Stimulated activated CD8-positive, alpha-beta memory T cell treated with anti-CD3 and anti-CD28 coated beads, Interleukin-7, amount 100 ng/mL, for 48 hours (primary cell): ENCODE results near the gene SEMA3B.
"Not testable (repeated sequence)": the region's sequence is repeated elsewhere in the genome, so short reads cannot be mapped to it uniquely, and the experiment has no call there.

ENCODE experiments used
- DNase-seq, 2 donors: peaks; one replicate each; pipeline ENCODE4 v3.0.0-alpha.2; 2020; ENCODE audit warnings: low read depth in 1 of 2; ENCODE audit errors: extremely low read depth in 1 of 2

SEMA3B gene

DNA sequence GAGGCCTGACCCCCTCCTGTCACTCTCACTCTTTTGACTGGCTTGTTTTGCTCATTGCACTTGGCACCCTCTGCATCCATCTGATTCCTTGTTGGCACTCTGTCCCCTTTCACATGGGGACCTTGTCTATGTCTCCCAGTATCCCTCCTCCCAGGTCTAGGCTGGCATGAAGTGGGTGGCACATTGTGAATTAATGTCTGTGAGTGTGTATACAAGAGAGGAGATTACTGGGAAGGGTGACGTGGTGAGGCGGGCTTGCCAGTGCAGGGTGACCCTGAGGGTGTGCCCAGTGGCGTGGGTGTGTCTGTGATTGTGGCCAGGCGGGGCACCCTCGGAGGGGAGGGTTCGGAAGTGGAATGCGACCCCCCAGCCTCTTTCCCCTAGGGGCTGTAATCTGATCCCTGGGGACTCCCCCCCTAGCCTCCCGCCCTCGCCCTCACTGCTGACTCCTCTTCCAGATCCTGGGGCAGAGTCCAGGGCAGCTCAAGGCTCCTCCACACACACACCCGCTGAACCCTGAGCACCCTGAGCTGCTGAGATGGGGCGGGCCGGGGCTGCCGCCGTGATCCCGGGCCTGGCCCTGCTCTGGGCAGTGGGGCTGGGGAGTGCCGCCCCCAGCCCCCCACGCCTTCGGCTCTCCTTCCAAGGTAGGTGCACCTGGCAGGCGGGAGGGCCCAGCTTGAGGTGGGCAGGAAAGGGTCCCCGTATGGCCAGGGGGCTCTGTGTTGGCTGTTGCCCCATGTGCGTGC lies at the start of gene SEMA3B:
Gene SEMA3B, plus strand, starts transcription at position 445 of the 749 bp plus-strand sequence. Its CDS starts 94 bp downstream, at position 539.
- DNase-seq, result no peak

DNA sequence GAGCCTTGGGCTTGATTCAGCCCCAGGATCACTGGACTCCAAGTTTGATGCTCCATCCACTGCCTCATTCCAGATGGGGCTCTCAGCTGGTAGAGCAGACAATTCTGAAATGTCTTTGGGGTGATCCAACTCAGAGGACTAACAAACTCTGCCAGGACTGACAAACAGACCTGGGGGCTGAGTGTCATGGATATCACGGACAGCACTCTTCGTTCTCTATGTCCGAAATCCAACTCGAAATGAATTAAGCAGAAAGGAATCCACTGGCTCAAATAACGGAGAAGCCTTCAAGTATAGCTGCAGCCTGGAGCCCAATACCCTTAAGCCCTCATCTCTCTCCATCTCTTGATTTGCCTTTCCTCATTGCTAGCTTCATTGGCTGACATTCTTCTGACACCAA lies 49.7 kb upstream of the SEMA3B start:
- DNase-seq, result no peak

DNA sequence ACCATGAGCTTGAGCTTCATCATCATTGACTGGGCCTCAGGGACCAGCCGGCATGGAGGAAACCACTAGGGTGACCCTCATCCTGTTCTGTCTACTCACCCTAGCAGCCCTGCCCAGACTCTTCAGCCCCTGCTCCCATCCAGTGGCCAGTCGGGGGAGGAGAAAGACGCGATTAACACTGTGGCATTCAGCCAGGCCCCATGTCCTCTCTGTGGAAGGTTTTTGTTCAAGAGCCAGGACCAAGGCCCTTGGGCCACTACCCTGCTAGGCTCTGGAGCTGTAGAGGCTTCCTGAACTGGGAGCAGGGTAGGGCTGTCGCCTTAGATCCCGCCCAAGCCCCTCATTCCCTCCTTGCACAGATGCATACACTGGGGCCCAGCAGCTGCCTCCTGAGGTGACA lies 48.8 kb upstream of the SEMA3B start:
- DNase-seq, result no peak

DNA sequence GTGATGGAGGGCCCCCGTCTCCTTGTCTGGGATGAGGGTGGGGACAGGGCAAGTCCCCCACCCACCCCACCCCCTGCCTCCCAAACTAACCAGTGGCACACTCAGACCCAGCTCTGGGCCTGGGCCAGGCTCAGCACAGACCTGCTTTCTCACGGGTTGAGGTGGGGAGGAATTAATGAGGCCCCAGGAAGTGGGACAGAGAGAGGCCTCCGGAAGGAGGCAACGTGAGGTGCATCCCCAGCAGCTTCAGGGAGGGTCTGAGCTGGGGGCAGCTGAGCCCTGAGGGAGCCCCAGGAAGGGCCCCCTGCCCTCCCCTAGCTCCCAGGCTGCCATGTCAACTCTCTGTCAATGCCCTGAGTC lies 47.9 kb upstream of the SEMA3B start:
- no peak for DNase-seq

DNA sequence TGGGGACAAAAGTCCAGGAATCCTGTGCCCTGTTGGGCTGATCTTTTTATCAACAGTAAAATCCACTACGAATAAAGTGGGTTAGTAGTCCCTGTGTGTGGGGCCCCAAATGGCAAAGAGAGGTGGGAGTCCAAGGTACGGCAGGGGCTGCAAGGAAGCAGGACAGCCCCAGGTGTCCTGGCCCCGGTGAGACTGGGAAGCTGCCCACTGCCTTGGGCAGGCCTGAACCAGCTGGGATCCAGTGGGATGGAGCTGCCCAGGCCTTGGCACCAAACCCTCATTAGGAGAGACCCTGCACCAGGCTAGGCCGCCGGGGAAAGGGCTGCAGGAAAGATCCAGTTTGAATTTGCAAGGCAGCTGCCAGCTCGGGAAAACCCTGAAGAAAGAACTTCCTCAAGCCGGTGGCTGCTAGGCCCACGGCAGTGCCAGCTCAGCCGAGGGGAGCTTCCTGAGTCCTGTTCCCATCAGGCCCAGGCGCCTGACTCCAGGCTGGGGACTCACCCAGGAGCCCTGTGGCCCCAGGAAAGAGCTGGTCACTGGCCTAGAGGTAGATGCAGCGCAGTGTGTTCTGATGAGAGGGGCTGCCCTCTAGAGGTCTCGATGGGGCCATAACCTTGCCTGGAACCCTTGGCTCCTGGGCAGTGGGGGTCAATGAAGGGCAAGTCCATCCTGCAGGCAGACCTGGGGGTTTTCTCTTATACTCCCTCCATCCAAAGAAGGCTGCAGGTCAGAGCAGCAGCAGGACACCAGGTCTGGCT lies 47.4 kb upstream of the SEMA3B start:
- no peak for DNase-seq

DNA sequence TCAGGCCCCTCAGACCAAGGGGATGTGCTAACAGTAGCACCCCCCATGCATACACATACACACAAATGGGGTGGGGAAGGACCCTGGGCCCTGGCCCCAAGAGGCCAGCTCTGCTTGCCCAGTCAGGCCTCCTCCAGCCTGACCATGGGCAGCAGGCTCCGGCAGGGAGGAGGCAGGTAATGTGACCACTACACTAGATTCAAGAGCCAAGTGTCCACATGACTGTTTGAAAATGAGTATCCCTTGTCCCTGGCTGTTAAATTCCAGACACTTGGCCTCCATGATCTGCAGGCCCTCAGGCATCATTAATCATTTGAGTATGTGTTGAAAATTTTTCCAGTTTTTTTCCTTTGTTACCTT lies 46.8 kb upstream of the SEMA3B start:
- DNase-seq, result no peak

DNA sequence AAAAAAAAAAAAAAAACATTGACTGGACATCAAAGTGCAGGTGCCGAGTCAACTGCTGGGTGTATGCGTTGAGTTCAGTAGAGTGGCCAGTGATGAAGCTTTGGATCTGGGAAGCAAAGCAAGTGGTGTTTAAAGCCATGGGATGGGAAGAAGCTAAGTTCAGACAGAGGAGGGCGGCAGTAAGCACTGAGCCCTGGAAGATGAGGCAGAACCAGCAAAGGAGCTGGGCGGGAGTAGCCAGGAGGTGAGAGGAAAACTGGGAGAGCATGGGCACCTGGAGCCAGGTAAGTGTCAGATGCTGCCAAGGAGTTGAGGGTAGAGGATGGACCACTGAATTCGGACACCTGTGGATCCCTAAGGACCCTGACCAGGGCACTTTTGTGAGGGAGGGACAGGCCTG lies 44.3 kb upstream of the SEMA3B start:
- no peak for DNase-seq

DNA sequence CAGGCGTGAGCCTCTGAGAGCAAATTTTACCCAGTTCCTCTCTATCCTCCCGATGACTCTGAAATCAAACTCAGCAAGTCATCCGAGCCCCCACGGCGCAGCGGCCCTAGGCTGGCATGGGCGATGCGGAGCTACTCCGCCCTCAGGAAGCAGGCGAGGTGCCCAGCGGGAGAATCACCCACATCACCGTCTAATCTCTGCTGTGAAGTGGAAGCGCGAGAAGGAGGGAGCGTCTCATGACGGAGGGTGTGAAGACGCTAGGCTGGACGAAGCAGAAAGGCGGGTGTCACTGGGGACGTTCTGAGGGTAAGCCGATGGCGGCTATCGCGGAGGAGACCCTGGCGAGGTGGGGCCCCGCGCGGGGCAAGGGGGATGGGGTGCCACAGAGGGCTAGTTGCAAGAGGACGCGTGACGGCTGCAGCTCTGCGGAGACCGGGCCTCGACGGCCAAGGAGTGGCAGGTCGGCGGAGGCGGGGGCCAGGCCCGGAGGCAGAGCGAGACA lies 42.0 kb upstream of the SEMA3B start:
- DNase-seq, result no peak

DNA sequence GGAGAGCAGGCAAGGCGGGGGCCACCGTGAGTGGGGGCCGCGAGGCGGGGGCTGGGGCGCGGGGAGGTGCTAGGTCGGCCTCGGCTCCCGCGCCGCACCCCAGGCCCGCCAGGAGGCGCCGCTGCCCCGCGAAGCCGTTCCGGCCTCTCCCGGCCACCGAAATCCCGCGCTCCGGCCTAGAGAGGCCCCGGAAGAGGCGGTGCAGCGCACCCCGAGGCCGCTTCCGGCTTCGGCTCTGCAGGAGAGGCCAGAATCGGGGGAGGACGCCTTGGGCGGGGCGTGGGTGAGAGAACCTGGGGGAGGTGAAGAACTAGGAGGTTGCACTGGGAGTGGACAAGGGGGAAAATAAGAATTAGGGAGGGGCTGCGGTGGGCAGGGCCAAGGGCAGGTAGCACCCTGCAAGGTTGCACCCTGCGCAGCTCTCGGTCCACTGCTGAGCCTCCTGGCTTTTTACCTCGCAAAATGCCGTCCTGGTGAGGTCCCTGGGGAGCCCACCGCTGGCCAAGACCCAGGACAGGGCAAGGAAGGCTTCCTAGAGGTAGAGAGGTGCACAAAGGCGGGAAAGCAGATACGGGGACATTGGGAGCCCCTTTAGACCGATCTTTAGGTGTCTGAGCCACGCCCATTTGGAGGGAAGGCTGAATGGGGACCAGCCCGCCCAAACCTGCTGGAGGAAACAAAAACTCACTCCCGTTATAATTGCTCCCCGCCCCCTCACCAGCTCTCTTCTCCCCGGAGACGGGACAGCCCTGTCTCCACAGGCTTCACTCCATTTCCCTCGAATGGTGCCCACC lies 41.4 kb upstream of the SEMA3B start:
- peak; percentile 81 to 84 for DNase-seq

DNA sequence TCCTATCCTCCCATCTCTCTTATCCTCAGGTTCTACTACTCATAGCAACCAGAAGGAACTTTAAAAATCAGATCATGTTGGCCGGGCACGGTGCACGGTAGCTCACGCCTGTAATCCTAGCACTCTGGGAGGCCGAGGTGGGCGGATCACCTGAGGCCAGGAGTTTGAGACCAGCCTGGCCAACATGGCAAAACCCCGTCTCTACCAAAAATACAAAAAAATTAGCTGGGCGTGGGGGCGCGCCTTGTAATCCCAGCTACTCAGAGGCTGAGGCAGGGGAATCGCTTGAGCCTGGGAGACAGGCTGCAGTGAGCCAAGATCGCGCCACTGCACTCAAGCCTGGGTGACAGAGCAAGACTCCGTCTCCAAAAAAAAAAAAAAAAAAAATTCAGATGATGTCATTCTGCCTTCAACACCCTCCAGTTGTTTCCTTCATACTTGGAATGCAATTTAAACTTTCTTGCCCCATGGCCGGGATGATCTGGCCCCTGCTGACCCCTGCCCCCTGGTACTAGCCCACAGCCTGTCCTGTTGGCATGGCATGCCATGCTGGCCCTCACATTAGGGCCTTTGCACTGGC lies 40.7 kb upstream of the SEMA3B start:
- not testable (repeated sequence) for DNase-seq

DNA sequence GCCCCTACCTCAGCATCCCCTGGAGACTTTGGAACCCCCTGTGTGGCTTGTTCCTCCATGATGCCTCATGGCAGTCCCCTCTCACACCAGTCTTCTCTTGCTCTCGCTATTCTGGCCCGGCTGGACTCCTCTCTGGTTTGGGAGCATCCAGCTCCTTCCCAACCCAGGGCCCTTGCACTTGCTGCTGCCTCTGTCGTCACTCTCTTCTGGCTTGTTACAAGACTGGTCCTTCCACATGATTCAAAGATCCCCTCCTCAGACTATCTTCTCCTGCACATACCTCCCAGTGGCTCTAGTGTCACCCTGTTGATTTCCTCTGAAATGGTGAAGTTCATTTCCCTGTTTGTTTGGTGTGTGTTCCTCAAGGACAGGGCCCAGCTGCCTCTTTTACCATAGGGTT lies 39.5 kb upstream of the SEMA3B start:
- DNase-seq, result no peak

DNA sequence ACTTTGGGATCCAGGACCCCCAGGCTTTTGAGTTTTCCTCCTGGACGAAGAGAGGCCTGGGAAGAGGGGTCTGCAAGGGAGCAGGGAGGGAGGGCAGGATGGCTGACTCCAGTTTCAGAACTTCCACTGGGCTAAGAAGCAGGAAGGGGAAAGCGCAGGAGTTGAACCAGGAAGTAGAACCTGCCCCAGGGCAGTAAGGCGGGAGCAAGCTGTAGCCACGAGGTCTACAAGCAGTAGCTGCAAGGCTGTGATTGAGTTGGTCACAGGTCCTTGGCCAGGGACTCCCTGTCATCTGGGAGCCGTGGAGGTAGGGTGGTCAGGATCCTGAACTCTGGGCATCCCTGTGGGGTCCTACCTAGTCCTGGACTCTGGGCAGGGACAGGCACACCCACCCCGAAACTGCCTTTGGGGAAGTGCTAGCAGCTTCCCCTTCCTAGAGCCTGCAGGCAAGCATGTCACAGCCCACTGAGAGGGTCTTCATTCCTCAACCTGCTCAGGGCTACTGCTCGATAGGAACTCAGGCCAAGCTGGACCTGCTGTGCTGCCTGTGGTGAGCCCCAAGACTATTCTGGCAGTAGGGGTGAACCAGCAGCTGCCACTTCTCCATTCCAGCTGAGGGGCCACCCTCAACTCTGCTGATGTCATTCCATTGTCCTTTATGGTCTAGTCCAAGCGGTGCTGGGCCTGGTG lies 38.7 kb upstream of the SEMA3B start:
- DNase-seq, result no peak

DNA sequence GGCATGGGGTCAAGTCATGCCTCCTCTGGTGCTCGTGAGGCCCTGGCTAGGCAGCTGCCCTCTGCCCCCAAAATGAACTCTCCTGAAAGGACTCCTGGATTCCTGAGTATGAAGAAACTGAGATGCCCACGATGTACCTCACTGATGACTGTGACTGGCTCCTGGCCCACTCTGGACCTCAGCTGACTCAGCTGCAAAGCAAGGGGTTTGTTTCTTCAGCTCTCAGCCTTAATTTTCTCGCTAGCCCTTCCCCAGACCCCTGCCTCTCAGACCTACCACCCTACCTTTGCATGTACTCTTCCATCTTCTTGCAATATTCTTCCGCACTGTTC lies 38.2 kb upstream of the SEMA3B start:
- no peak for DNase-seq

DNA sequence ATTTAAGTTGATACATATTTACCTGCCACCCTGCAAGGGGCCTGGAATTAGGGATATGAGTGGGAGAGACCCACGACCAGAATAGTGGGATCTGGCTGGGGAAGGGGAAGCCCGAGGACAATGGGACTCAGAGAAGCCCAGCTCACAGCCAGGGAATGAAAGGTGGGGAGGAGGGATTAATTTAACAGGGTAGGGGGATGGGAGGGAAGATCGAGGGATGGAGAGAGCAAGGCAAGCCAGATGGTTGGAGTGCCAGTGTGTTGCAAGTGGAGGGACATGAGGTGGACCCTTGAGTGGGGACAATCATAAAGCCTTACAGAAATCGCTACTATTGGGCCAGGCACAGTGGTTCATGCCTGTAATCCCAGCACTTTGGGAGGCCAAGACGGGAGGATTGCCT lies 37.4 kb upstream of the SEMA3B start:
- DNase-seq, result no peak

DNA sequence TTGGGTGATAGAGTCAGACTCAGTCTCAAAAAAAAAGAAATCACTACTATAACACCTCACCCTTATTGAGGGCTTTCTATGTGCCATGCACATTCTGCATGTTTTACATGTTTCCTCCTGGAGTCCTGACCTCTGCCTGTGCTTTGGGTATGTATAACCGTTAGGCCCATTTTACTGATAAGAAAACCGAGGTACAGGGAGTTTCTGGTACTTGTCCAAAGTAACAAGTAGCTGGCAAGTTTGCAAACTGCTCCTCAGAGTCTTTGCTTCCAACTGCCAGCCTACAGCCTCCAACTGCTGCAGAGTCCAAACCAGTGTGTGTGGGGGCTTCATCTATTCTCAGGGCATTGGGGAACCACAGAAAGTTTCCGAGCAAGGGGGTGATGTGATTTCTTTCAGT lies 36.6 kb upstream of the SEMA3B start:
- no peak for DNase-seq

DNA sequence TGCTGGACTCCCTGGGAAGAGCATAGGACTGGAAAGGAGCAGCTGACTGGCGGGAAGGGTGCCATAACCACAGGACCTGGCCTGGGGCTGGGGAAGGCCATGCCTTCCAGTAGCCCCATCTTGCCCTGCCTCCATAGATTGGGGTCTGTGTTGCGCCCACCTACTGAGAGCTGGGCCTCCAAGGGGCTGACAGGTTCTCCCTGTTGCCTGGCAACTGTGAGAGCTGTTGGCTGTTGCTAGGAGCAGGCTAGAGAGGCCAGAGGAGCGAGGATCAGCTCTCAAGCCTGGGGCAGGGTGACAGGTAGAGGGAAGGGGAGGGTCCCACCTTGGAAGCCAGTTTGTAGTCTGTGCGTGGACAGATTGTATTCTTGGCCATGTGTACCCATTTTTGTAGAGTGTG lies 35.8 kb upstream of the SEMA3B start:
- no peak for DNase-seq

DNA sequence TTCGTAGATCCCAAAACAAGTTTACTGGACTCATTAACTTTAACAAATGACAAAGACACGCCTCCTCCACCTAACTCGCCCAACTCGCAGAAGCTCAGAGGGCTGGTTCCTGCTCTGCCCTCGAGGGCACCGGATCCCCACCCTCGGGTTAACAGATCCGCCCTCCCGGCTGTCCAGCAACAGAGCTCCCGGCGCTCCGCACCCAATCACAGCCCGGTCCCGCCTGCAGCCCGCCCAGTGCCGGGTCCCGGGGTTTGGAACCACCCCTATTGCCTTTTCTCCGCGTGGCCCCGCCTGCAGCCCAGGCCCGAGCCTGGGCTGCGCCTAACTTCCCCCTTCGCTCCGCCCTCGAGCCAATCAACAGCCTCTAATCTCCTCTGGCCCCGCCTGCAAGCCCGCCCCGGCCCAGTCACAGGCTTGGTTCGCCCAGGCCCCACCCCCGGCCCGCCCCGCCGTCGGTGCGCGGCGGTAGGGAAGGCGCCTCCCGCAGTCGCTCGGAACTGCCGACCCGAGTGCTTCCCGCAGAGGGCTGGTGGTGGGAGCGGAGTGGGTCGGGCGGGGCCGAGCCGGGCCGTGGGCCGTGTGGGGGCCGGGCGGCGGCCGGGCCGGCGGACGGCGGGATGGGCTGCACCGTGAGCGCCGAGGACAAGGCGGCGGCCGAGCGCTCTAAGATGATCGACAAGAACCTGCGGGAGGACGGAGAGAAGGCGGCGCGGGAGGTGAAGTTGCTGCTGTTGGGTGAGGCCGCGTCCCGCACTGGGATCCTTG lies 33.0 kb upstream of the SEMA3B start, which contains the start of gene GNAI2:
Gene GNAI2, plus strand, starts transcription at position 489 of the 768 bp plus-strand sequence. Its CDS starts 132 bp downstream, at position 621.
- peak; percentile 99 for DNase-seq

DNA sequence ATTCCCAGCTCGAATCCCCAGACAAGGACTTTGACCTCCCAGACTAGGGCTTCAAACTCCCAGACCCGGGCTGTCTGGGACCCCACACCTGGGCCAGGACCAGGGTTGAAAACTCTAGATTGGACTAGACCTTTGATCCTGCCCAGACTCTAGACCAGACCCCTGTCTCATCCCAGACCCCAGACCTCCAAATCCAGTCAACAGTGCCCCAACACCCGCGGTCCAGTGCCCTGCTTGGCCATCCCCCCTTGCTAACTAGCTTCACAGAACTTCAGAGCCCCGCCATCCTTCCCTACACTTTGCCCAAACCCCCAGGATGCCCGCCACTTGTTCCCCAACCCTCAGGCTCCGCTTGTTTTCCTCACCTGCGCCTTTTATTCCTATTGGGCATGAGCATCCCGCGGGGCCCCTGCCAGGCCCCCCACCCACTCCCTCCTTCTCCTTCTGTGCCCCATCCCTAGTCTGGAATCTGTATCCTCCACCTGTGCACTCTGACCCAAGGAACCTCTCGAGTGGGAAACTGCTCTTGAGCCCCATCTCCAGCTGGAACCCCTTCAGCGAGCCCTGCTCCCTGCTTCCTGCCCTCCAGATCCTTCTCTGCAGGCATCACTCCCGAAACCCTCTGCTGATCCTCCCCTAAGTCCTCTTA lies 32.3 kb upstream of the SEMA3B start:
- DNase-seq, result no peak

DNA sequence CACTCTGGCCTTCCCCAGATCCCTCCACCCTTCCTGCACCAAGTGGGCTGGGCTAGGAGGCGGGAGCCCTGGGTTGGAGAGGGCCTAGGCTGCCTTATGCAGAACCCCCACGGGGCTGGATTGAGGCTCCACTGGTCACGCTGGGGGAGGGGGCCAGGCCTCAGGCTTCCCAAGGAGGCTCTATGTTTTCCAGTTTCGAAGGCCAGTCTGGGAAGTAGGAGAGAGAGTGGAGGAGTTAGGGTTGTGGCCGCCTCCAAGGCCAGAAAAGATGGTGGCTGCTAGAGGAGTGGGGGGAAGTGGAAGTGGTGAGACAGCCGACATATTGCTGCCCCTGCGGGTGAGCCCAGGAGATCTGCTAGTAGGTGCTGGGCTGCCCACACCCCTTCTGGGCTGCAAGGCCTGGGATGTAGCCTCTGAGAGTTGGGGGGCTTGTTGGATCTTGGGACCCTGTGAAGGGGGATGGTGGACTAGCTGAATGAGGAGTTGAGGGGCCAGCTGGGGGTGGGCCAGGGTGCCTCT lies 31.8 kb upstream of the SEMA3B start:
- DNase-seq, result no peak
